ENCODE results near the gene CEP44.

DNA sequence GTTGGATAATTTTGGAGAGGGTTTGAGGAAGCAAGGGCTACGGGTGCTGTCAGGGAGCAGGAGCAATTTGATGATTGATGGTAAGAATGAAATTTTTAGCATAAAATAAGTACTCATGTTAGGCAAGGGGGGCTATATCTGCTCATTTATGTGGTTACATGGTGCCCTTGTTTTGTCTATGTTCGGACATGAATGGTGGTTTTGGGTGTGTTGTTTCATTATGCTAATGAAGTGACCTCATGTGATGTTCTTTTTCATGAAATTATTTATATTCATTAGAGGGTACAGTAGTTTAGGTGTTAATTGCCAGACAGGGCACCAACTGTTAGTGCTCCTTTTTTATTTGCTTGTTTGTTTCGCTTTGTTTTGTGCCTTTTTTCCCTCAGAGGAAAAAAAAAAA is 29.3 kb downstream of the CEP44 start:
- TF ChIP-seq, protein P1, sequence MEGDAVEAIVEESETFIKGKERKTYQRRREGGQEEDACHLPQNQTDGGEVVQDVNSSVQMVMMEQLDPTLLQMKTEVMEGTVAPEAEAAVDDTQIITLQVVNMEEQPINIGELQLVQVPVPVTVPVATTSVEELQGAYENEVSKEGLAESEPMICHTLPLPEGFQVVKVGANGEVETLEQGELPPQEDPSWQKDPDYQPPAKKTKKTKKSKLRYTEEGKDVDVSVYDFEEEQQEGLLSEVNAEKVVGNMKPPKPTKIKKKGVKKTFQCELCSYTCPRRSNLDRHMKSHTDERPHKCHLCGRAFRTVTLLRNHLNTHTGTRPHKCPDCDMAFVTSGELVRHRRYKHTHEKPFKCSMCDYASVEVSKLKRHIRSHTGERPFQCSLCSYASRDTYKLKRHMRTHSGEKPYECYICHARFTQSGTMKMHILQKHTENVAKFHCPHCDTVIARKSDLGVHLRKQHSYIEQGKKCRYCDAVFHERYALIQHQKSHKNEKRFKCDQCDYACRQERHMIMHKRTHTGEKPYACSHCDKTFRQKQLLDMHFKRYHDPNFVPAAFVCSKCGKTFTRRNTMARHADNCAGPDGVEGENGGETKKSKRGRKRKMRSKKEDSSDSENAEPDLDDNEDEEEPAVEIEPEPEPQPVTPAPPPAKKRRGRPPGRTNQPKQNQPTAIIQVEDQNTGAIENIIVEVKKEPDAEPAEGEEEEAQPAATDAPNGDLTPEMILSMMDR (IDR thresholded peaks at IDR 0.05), result no peak
- no peak for TF ChIP-seq POLR2A (IDR thresholded peaks at IDR 0.05)

All from uterus (tissue), 2 donors.